Measurements from ENCODE around the gene APIP. TPM values are rescaled to one million over a fixed set of nuclear protein-coding genes. Genes with fewer than 3 reads are reported as not detected.

APIP gene
- total RNA-seq, 1 experiment from 2014 or later: 42.6 TPM

GRCh38 chr11:34940026-34940677, 24.0 kb upstream of the APIP start:
- in situ Hi-C loops (cut with HindIII; ENCODE audit: low pct_unique_long_range_greater_than_20kb, low sequenced_read_pairs) (no loop called here), intact Hi-C loops (cut with micrococcal nuclease; ENCODE audit: unreplicated experiment) (no loop called here)
- peaks cover 4% of the 10 kb centered on the region; the same call in 1 of the 2 replicates for H3K4me1 ChIP-seq (ENCODE audit: control insufficient read depth, insufficient read depth, low read length)
- no peak for TF ChIP-seq REST (IDR thresholded peaks at IDR 0.05; ENCODE audit: insufficient read depth in 1 of 2, low read depth in 2 of 2, low read length in 1 of 2)
- no peak for TF ChIP-seq POLR2AphosphoS5 (IDR thresholded peaks at IDR 0.05; ENCODE audit: low read depth, low read length)
- peak; percentile 36; the same call in 1 of the 2 replicates for TF ChIP-seq CTCF (IDR thresholded peaks at IDR 0.05)
- TF ChIP-seq SIN3A (IDR thresholded peaks at IDR 0.05; ENCODE audit: borderline replicate concordance, insufficient read depth, low read depth, low read length): no peak
- no peak for TF ChIP-seq TCF7L2 (IDR thresholded peaks at IDR 0.05; ENCODE audit: low read depth, low read length)
- H3K27me3 ChIP-seq (ENCODE audit: control insufficient read depth, insufficient read depth, low read length): no peaks in the 10 kb centered on the region
- ChIA-PET POLR2A (no interaction called here), CTCF (interaction anchor here (0.7 kb wide), 1 partner anchor 317 kb away, joined by 3 read pairs; no protein-coding TSS in a partner anchor)
- 0 out of 2 replicates have a peak, but pooled peaks cover 2% of the 10 kb centered on the region for H3K36me3 ChIP-seq (ENCODE audit: control insufficient read depth, insufficient read depth, low read length)
- ATAC-seq (peak; percentile 62; the same call in 1 of the 2 replicates), DNase-seq (ENCODE audit: low read depth, low spot score) (no peak)
- H3K27ac ChIP-seq (ENCODE audit: low read length): peak overlapping the region; percentile 64; the same call in 1 of the 2 replicates
- no peak overlapping the region for H3K4me3 ChIP-seq (ENCODE audit: low read depth in 2 of 2, low read length in 2 of 2)
- BruUV-seq (replicated peaks): no TSS peak
- H3K9me3 ChIP-seq (ENCODE audit: control insufficient read depth, insufficient read depth, low read depth, low read length): peaks cover 27% of the 10 kb centered on the region; the same call in 1 of the 2 replicates

GRCh38 chr11:34938611-34939010, 22.4 kb upstream of the APIP start:
- H3K27ac ChIP-seq (ENCODE audit: low read length): peak overlapping the region; percentile 53; the same call in 1 of the 2 replicates
- CTCF ChIA-PET: interaction anchor here (0.6 to 0.7 kb wide), 3 partner anchors 241 to 883 kb away, joined by 3 to 4 read pairs (median 3); no protein-coding TSS in a partner anchor
- H3K36me3 ChIP-seq (ENCODE audit: control insufficient read depth, insufficient read depth, low read length): 0 out of 2 replicates have a peak, but pooled peaks cover 4% of the 10 kb centered on the region
- POLR2A ChIA-PET: no interaction called here
- peaks cover 15% of the 10 kb centered on the region; the same call in 1 of the 2 replicates for H3K9me3 ChIP-seq (ENCODE audit: control insufficient read depth, insufficient read depth, low read depth, low read length)
- peaks cover 4% of the 10 kb centered on the region; the same call in 1 of the 2 replicates for H3K4me1 ChIP-seq (ENCODE audit: control insufficient read depth, insufficient read depth, low read length)
- DNase-seq (ENCODE audit: low read depth, low spot score) (no peak), ATAC-seq (no peak)
- intact Hi-C loops (cut with micrococcal nuclease; ENCODE audit: unreplicated experiment) (no loop called here), in situ Hi-C loops (cut with HindIII; ENCODE audit: low pct_unique_long_range_greater_than_20kb, low sequenced_read_pairs) (no loop called here)
- TF ChIP-seq CTCF (IDR thresholded peaks at IDR 0.05) (no peak), TCF7L2 (IDR thresholded peaks at IDR 0.05; ENCODE audit: low read depth, low read length) (no peak), REST (IDR thresholded peaks at IDR 0.05; ENCODE audit: insufficient read depth in 1 of 2, low read depth in 2 of 2, low read length in 1 of 2) (no peak), SIN3A (IDR thresholded peaks at IDR 0.05; ENCODE audit: borderline replicate concordance, insufficient read depth, low read depth, low read length) (no peak), POLR2AphosphoS5 (IDR thresholded peaks at IDR 0.05; ENCODE audit: low read depth, low read length) (no peak)
- H3K27me3 ChIP-seq (ENCODE audit: control insufficient read depth, insufficient read depth, low read length): no peaks in the 10 kb centered on the region
- H3K4me3 ChIP-seq (ENCODE audit: low read depth in 2 of 2, low read length in 2 of 2): no peak overlapping the region
- BruUV-seq (replicated peaks): no TSS peak
